GM18873 (cell line): ENCODE measurements around the gene TRAF3IP1.

ENCODE experiments used
- ATAC-seq: cut with Tn5 transposase; IDR thresholded peaks from one replicate; pipeline ENCODE4 v1.9.1; 2021; ENCODE audit warnings: mild to moderate bottlenecking, moderate library complexity, moderate number of reproducible peaks; ENCODE audit not compliant: unreplicated experiment, low FRiP score

The TRAF3IP1 gene

DNA sequence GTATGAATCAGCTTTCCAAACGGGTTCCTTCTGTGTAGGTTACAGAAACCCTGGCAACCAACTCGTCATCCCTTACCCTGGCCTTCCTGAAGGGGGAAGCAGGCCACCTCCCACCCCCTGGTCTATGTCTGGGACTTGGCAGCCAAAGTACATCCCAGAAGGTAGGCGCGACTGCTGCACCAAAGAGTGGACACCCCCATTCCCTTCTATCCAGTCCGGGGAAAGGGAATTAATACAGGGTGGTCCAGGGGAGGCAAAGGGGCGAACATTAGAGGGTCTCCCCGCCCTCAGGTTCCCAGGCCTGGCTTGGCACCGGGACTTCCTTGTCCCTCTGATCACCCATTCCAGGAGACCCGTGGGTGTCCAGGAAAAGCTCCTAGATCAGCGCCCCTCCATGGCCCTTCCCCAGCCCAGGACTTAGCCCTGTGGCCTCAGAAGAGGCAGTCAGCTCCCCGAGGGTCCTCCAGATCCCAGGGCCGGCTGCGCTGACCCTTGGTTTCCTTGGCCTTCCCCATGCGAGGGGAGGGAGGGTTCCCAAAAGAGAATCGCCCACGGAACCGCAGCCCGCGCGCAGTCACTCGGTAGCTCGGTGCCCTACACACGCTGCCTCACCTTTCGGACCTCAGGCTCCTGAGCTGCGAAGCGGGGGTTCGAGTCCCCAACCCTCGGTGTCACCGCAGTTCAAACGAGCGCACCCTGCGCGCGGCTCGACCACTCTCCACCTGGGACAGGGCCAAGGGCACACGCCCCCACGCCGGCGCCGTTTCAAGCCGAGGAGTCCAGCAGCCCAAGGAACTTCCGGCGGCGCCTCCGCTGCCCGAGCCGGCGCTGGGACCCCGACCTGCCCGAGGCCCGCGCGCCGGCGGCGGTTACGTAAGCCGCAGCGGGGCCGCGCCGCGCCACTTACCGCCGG, 32.3 kb upstream of the TRAF3IP1 start, which contains the start of gene PER2:
PER2 (minus strand) TSS at position 874 of the 913 bp plus-strand sequence. CDS start 10,674 bp downstream, outside the sequence.
- ATAC-seq = peak; percentile 15

- peak; percentile 93 for ATAC-seq
These were observed 31.4 kb upstream of the TRAF3IP1 start for GRCh38 chr2:238288650-238289573.

- no peak for ATAC-seq
These were observed 30.7 kb upstream of the TRAF3IP1 start for GRCh38 chr2:238289574-238289973.

- ATAC-seq = no peak
These were observed 30.2 kb upstream of the TRAF3IP1 start for GRCh38 chr2:238290091-238290509.

DNA sequence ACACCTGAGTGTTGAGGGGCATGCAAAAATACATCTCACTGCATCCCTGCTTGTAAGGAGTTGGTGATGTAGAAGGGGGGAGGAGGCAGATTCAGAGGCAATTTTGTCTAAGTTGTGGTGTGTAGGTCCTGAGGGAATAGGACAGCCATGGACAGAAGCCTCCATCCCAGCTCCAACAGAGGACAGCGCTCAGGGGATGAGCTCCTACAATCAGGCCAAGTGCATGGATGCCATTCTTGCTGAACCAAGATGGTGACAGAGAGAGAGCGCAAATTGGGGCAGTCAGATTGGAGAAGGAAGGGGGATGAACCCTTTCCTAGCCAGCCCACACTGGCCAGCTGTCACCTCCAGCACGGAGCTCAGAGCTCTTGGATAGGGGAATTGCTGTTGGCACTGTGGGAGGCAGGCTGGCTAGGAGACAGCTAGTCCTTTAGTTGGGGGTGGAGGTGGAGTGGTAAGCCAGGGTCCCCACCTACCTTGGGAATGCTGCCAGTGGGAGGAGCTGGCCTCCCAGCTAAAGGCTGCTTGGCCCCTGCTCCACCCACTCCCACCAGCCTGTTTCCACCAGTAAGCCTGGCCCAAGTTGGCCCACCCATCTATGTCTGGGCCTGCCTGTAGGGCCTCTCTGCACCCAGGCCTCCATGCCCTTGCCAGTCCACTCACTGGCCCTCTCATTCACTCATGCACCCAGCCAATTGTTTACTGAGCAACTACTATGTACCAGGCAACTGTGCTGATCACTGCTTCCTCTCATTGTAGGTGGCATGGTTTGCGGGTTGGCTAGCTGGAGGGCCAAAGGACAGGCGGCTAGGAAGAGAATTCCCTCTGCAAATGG, 29.4 kb upstream of the TRAF3IP1 start:
- no peak for ATAC-seq

DNA sequence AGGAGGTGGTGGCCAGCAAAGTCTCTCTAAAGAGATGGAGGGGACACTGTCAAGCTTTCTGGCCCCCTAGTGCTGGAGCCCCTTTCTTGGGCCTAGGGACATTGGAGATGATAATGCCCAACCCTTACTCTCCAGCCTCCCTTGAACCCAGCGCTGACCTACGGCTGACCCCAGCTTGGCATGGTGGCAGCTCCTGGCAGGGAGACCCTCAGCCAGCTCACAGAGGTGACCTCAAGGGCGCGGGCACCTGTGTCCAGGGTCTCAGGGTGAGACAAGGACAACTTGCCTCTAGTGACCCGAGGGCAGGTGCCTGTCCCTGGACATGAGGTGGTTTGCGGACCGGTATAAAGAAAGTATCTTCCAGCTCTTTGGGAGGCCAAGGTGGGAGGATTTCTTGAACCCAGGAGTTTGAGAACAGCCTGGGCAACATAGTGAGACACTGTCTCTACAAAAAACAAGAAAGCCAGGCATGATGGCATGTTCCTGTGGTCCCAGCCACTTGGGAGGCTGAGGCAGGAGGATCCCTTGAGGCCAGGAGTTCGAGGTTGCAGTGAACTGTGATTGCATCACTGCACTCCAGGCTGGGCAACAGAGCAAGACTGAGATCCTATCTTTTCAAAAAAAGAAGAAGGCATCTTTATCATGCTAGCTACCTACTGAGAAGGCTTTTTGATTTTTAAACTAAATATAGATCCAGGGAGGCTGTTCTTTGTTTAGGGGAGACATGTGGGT, 28.6 kb upstream of the TRAF3IP1 start:
- ATAC-seq = no peak

DNA sequence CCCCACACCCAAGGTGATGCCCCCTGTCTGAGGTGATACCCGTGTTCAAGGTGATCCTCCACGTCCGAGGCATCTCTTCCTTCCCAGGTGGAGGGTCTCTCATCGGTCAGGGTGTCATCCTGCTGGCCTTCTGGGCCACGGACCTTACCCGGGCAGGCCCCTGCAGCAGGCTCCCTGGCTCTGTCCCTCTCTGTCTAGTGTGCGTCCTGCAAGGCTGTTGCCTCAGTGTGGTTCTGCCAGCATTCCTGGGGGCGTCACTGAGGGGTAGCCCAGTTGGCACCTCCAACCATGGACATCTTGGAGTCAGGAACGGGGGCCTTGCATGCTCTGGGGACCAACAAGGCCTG, 26.3 kb upstream of the TRAF3IP1 start:
- ATAC-seq = no peak

DNA sequence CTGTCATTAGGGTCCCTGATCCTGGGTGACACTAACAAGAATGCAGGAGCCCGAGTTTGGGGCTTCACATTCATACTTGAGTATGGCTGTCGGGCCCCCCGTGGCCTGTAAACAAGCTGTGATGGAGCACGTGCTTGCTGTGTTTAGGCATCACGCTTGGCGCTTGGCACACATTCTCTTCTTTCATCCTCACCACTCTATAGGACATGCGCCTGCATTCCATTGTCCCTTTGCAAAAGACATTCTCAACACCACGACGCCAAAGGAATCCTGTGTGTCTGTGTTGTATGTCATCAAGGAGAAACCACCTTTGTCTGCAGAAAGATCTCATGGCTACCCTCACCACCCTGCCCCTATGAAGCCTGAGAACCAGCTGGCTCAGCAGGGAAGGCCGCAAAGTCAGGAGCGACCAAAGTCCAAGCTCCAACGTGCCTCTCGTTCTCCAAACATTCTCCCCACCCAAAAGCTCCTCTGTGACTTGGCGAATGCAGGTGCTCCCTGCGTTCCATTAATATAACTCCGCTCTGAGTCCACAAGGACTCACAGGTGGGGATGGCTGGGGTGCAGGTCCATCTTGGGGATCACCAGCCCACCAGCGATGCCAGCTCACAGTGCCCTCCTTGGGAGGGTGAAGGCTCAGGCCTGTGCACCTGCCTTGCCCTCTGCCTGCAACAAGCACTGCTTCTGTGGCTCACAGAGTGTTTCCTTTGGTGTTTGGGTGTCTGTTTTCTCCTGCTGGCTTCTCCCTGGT, 25.8 kb upstream of the TRAF3IP1 start:
- ATAC-seq = no peak

DNA sequence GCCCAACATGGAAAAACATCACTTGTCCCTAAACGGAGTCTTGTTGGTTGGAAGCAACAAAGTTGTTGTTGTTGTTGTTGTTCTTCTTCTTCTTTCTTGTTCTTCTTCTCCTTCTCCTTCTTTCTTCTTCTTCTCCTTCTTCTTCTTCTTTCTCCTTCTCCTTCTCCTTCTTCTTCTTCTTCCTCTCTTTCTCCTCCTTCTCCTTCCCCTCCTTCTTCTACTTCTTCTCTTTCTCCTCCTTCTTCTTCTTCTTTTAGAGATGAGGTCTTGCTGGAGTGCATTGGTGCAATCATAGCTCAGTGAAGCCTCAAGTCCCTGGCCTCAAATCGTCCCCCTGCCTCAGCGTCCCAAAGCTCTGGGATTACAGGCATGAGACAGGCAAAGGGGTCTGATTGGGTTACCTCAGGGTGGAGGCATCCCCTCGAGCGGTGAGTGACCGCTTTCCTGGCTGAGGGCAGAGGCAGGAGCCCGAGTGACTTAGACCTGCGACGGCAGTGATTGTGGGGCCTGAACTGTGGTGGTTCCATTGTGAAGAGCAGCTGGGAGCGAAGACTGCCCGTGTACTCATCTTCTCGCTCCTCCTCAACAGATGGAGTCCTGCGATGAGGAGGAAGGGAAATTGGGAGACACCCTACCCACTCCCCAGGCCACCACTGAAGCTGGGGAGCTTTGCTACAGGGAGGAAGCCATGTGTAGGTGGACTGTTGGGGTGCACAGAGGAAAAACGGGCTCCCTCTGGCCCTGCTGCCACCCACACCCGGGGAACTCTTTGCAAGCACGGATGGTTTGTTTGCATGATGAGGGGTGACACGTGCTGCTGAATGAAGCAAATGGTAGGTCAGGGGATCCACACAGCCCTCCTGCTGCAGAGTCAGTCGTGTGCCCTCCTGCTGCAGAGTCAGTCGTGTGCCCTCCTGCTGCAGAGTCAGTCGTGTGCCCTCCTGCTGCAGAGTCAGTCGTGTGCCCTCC, 24.9 kb upstream of the TRAF3IP1 start:
- no peak for ATAC-seq

- no peak for ATAC-seq
These were observed 23.5 kb upstream of the TRAF3IP1 start for GRCh38 chr2:238296638-238297457.

GRCh38 chr2:238299803-238300202, 20.5 kb upstream of the TRAF3IP1 start:
- no peak for ATAC-seq

DNA sequence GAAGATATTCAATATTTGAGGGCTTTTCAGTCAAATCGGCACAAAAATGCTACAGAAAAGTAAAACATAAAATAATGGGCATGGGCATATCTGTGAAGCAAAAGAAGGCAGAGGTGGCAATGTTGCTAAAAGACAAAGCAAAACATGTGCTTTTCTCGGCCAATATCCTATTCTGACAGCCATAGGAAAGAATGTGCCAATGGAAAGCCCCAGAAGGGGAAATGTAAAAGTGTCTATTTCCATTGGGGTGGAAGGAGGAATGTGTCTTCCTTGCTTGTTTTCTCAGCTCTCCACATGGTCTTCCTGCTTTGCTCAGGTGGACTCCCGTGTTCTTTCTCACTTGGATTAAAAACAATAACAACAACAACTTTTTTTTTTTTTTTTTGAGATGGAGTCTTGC, 18.2 kb upstream of the TRAF3IP1 start:
- ATAC-seq = no peak

DNA sequence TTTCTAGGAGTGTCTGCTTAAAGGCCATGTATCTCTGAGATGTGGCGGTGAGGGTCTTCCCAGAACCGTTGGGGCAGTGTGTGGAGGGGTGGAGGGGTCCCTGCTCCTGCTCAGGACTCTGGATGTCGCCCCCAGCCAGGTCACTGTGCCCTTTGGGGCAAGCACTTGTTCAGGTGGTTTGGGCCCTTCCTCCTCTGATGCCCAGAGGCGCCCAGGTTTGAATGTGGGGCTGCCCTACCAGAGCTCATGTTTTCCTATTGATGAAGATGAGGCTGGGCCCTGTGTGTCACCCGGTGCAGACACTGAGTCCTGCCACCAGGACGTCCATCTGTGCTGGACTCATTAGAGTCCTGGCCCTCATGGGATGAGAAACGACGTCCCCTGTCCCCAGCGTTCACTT, 17.6 kb upstream of the TRAF3IP1 start:
- ATAC-seq = no peak

- ATAC-seq = no peak
These were observed 16.2 kb upstream of the TRAF3IP1 start for GRCh38 chr2:238304116-238304515.

GRCh38 chr2:238305092-238305862, 15.0 kb upstream of the TRAF3IP1 start:
- ATAC-seq = no peak

GRCh38 chr2:238305965-238306671, 14.2 kb upstream of the TRAF3IP1 start:
- no peak for ATAC-seq
